HEK293T (cell line): ENCODE results near the gene KRT17.

Experiments
- ARNT ChIP-seq: fragments of 450-650 bp; IDR thresholded peaks from 2 replicates; pipeline ENCODE4 v1.6.1; 2017; ENCODE audit warnings: mild to moderate bottlenecking
- BHLHE40 ChIP-seq: fragments of 450-650 bp; IDR thresholded peaks from 2 replicates; pipeline ENCODE4 v1.6.1; 2016; ENCODE audit warnings: mild to moderate bottlenecking, moderate library complexity, borderline replicate concordance
- ELF4 ChIP-seq: fragments of 450-650 bp; IDR thresholded peaks from 2 replicates; pipeline ENCODE4 v1.6.1; 2017; ENCODE audit warnings: antibody characterized with exemption
- FOXA1 ChIP-seq: fragments of 450-650 bp; IDR thresholded peaks from 2 replicates; pipeline ENCODE4 v1.6.1; 2016; ENCODE audit warnings: mild to moderate bottlenecking
- FOXK2 ChIP-seq: fragments of 450-650 bp; IDR thresholded peaks from 2 replicates; pipeline ENCODE4 v1.6.1; 2016; ENCODE audit warnings: mild to moderate bottlenecking
- FOXM1 ChIP-seq: fragments of 450-650 bp; IDR thresholded peaks from 2 replicates; pipeline ENCODE4 v1.6.1; 2017; ENCODE audit warnings: mild to moderate bottlenecking, borderline replicate concordance
- HDGF ChIP-seq: fragments of 450-650 bp; IDR thresholded peaks from 2 replicates; pipeline ENCODE4 v1.6.1; 2017; ENCODE audit warnings: antibody characterized with exemption, borderline replicate concordance
- NFRKB ChIP-seq: fragments of 450-650 bp; IDR thresholded peaks from 2 replicates; pipeline ENCODE4 v1.6.1; 2016; ENCODE audit warnings: mild to moderate bottlenecking, moderate library complexity
- SP1 ChIP-seq: fragments of 450-650 bp; IDR thresholded peaks from 2 replicates; pipeline ENCODE4 v1.6.1; 2017
- SUZ12 ChIP-seq: fragments of 450-650 bp; IDR thresholded peaks from 2 replicates; pipeline ENCODE4 v1.6.1; 2016; ENCODE audit warnings: mild to moderate bottlenecking
- TARDBP ChIP-seq: fragments of 450-650 bp; IDR thresholded peaks from 2 replicates; pipeline ENCODE4 v1.6.1; 2016
- TF ChIP-seq, protein P1 (sequence below): fragments of 450-650 bp; IDR thresholded peaks from 2 replicates; pipeline ENCODE4 v1.6.1; 2016

DNA sequence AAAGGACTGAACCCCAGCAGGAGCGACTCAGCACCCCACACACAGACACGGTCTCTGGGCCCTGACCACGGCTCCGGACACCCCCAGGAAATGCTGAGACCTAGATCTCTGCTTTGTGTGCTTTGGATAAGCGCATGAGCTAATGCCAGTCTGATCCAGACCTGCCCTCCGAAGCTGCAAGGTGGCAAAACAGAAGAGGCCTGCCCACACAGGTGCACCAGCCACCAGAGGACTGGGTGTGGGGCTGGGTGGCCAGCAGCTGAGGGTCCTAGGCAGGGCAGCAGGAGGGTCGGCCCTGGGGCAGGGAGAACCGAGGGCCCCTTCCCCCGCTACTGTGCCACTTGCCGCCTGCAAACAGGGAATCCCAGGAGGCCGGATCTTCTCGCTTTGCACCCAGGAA, 33.6 kb upstream of the KRT17 start:
- TF ChIP-seq NFRKB (no peak), SUZ12 (no peak), ELF4 (no peak), FOXA1 (no peak), HDGF (no peak), TARDBP (no peak), FOXM1 (no peak), SP1 (no peak), ARNT (no peak), FOXK2 (no peak), BHLHE40 (no peak)
- TF ChIP-seq, protein P1, sequence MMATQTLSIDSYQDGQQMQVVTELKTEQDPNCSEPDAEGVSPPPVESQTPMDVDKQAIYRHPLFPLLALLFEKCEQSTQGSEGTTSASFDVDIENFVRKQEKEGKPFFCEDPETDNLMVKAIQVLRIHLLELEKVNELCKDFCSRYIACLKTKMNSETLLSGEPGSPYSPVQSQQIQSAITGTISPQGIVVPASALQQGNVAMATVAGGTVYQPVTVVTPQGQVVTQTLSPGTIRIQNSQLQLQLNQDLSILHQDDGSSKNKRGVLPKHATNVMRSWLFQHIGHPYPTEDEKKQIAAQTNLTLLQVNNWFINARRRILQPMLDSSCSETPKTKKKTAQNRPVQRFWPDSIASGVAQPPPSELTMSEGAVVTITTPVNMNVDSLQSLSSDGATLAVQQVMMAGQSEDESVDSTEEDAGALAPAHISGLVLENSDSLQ = no peak
